Brain microvascular endothelial cell (primary cell): ENCODE measurements around the gene RCN2.
A peak's percentile ranks its signal among the peaks of the same experiment; 100 is the strongest.

Experiments
- DNase-seq: peaks from one replicate; pipeline ENCODE4 v3.0.0-alpha.2; 2020
- H3K27ac ChIP-seq: fragments of 250-450 bp; sonication (Bioruptor Pico); 2 replicates; pipeline ENCODE4 v1.5.1; 2020; ENCODE audit warnings: mild to moderate bottlenecking, moderate library complexity
- H3K27me3 ChIP-seq: fragments of 250-450 bp; sonication (Bioruptor Pico); replicated peaks from 2 replicates; pipeline ENCODE4 v1.5.1; 2020; ENCODE audit warnings: mild to moderate bottlenecking
- H3K36me3 ChIP-seq: fragments of 250-450 bp; sonication (Bioruptor Pico); replicated peaks from 2 replicates; pipeline ENCODE4 v1.5.1; 2020; ENCODE audit warnings: mild to moderate bottlenecking
- H3K4me3 ChIP-seq: 2 replicates; pipeline ENCODE4 v1.5.1; 2011; ENCODE audit warnings: low read depth, mild to moderate bottlenecking, control low read depth, low read length, moderate library complexity
- CTCF ChIP-seq: IDR thresholded peaks from 2 replicates; pipeline ENCODE4 v1.5.1; 2011; ENCODE audit warnings: low read depth, mild to moderate bottlenecking, moderate library complexity, low read length, control low read depth, inconsistent platforms; ENCODE audit errors: missing control alignments
- in situ Hi-C: cut with HindIII; loops from 2 replicates; pipeline ENCODE4 v1.10.0; 2017; ENCODE audit warnings: low sequenced_read_pairs, low pct_ligation_motif_present

The RCN2 gene

DNA sequence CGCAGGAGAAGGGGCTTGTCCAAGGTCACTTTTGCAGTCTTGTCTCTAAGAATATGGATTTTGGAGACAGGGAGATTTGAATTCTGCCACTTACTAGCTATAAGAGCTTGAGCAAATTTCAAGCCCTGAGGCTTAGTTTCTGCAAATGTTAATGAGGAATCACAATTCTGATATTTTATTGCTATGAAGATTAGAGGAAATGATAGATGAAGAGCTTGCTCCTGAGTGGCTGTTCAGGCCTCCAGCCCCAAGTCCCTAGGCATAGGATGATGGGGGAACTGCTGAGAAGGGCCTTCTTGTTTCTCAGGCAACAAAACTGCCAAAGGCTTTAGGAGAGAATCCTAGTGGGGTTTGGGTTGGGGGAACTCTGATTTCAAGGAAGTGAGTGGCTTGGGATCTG, 44.6 kb downstream of the RCN2 start:
- Histone ChIP-seq H3K27me3 (no peaks in the 10 kb centered on the region), H3K27ac (no peak overlapping the region), H3K4me3 (no peak overlapping the region), H3K36me3 (no peaks in the 10 kb centered on the region)
- TF ChIP-seq CTCF: no peak
- DNase-seq: no peak
- in situ Hi-C loops: no loop called here

DNA sequence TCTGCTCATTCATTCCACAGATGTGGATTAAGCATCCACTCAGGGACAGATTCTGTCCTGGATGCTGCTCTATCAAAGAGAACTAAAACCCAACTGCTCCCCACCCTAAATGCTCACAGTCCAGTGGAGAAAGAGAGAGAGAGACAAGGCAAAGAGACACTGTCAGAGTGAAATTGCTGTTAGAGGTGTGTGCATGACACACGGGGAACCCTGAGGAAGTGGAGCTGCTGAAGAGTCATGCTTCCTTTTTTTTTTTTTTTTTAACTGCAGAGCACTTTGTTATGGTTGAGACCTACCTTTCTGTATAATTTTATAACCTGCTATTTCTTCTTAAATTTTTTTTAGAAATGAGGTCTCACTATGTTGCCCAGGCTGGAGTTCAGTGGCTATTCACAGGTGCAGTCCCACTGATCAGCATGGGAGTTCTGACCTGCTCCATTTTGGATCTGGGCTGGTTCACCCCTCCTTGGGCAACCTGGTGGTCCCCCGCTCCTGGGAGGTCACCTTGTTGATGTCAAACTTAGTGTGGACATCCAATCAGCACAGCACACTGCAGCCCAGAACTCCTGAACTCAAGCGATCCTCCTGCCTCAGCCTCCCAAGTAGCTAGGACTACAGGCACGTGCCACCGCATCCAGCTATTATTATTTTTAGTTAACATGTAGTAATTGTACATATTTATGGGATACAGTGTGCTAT, 45.2 kb downstream of the RCN2 start:
- Histone ChIP-seq H3K27me3 (no peaks in the 10 kb centered on the region), H3K4me3 (no peak overlapping the region), H3K36me3 (no peaks in the 10 kb centered on the region), H3K27ac (no peak overlapping the region)
- DNase-seq: no peak
- in situ Hi-C loops: no loop called here
- TF ChIP-seq CTCF: no peak

- H3K27ac ChIP-seq: no peak overlapping the region
- H3K4me3 ChIP-seq: no peak overlapping the region
- in situ Hi-C loops: no loop called here
- DNase-seq: no peak
- H3K36me3 ChIP-seq: no peaks in the 10 kb centered on the region
- TF ChIP-seq CTCF: no peak
- no peaks in the 10 kb centered on the region for H3K27me3 ChIP-seq
These were observed 47.2 kb downstream of the RCN2 start for GRCh38 chr15:76978522-76979330.

DNA sequence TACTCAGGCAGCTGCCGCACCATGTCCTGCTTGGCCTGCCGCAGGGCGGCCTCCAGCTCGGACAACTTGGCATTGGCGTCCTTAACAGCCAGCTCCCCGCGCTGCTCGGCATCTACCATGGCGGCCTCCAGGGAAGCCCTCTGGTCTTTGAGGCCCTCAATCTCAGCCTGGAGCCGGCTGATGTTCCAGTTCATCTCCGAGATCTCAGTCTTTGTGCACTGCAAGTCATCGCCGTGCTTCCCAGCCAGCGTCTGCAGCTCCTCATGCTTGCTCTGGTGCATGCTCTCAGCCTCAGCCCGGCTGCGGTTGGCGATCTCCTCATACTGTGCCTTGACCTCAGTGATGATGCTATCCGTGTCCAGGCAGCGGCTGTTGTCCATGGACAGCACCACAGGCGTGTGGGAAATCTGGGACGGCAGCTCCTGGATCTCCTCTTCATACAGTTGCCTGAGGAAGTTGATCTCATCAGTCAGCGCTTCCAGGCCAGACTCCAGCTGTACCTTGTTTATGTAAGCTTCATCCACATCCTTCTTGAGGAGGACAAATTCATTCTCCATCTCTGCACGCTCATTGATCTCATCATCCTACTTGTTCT, 47.9 kb downstream of the RCN2 start:
- H3K36me3 ChIP-seq: no peaks in the 10 kb centered on the region
- H3K27me3 ChIP-seq: no peaks in the 10 kb centered on the region
- DNase-seq: peak; percentile 56
- H3K27ac ChIP-seq: no peak overlapping the region
- in situ Hi-C loops: no loop called here
- H3K4me3 ChIP-seq: no peak overlapping the region
- no peak for TF ChIP-seq CTCF

- no peaks in the 10 kb centered on the region for H3K36me3 ChIP-seq
- no peak for DNase-seq
- in situ Hi-C loops: no loop called here
These were observed 48.5 kb downstream of the RCN2 start for GRCh38 chr15:76979996-76980520.

More at GRCh38 chr15:76979996-76980520, 48.5 kb downstream of the RCN2 start:
- H3K27ac ChIP-seq: no peak overlapping the region
- H3K4me3 ChIP-seq: no peak overlapping the region
- no peak for TF ChIP-seq CTCF
- no peaks in the 10 kb centered on the region for H3K27me3 ChIP-seq
